Mesothelial cell of epicardium (in vitro differentiated cells): ENCODE data around the gene LPAR2. TPM values are rescaled to one million over a fixed set of nuclear protein-coding genes. Genes with fewer than 3 reads are reported as not detected.
A peak's percentile ranks its signal among the peaks of the same experiment; 100 is the strongest.
"Not testable (repeated sequence)": the region's sequence is repeated elsewhere in the genome, so short reads cannot be mapped to it uniquely, and the experiment has no call there.

Experiments
- DNase-seq, 2 experiments: peaks; one replicate each; pipeline ENCODE4 v3.0.0; 2021; ENCODE audit warnings: low spot score in 2 of 2; ENCODE audit not compliant: unreplicated experiment in 2 of 2
- H3K27ac Mint-ChIP-seq: 2 replicates; pipeline ENCODE4 v1.8.0; 2021; ENCODE audit warnings: mixed read lengths
- H3K27me3 Mint-ChIP-seq: 2 replicates; pipeline ENCODE4 v1.8.0; 2021; ENCODE audit warnings: low read depth, mixed read lengths
- H3K36me3 Mint-ChIP-seq: 2 replicates; pipeline ENCODE4 v1.8.0; 2021; ENCODE audit warnings: mixed read lengths
- H3K4me1 Mint-ChIP-seq: 2 replicates; pipeline ENCODE4 v1.8.0; 2021; ENCODE audit warnings: mixed read lengths
- H3K4me3 Mint-ChIP-seq: 2 replicates; pipeline ENCODE4 v1.8.0; 2021; ENCODE audit warnings: mild to moderate bottlenecking, moderate library complexity, mixed read lengths
- H3K9me3 Mint-ChIP-seq: 2 replicates; pipeline ENCODE4 v1.8.0; 2021; ENCODE audit warnings: mixed read lengths
- CTCF ChIP-seq: fragments of 200-600 bp; sonication (generic); IDR thresholded peaks from one replicate; pipeline ENCODE4 v1.5.0; 2021; ENCODE audit warnings: antibody characterized with exemption; ENCODE audit not compliant: unreplicated experiment
- total RNA-seq: library from RNA; stranded (reverse); gene quantifications from 3 replicates; pipeline ENCODE4 v1.2.1, GENCODE V29; 2021

The LPAR2 gene
- total RNA-seq, 1 donor from 2014 or later = 87.1 TPM

GRCh38 chr19:19618219-19619051 lies 9.6 kb downstream of the LPAR2 start, which contains the start of gene PBX4:
Gene PBX4 (minus strand): TSS chr19:19618687. CDS start chr19:19618629, 58 bp downstream.
- Mint-ChIP-seq H3K36me3 (no peaks in the 10 kb centered on the region), H3K27me3 (no peaks in the 10 kb centered on the region), H3K27ac (peak within 1 kb of the TSS; percentile 84), H3K4me3 (peak within 1 kb of the TSS; percentile 74), H3K9me3 (no peaks in the 10 kb centered on the region), H3K4me1 (peaks cover 30% of the 10 kb centered on the region)
- TF ChIP-seq CTCF = no peak
- DNase-seq = peak; percentile 97 to 98

- Mint-ChIP-seq H3K4me1 (peaks cover 46% of the 10 kb centered on the region), H3K27ac (no peak overlapping the region), H3K27me3 (no peaks in the 10 kb centered on the region), H3K4me3 (no peak overlapping the region), H3K36me3 (no peaks in the 10 kb centered on the region), H3K9me3 (no peaks in the 10 kb centered on the region)
- DNase-seq = no peak
- no peak for TF ChIP-seq CTCF
Measured at GRCh38 chr19:19615086-19615485, 12.9 kb downstream of the LPAR2 start.

GRCh38 chr19:19613506-19613905 lies 14.5 kb downstream of the LPAR2 start:
- Mint-ChIP-seq H3K9me3 (no peaks in the 10 kb centered on the region), H3K4me3 (no peak overlapping the region), H3K4me1 (peaks cover 32% of the 10 kb centered on the region), H3K27me3 (no peaks in the 10 kb centered on the region), H3K36me3 (no peaks in the 10 kb centered on the region), H3K27ac (peak overlapping the region; percentile 88)
- TF ChIP-seq CTCF = no peak
- DNase-seq = no peak

- Mint-ChIP-seq H3K9me3 (no peaks in the 10 kb centered on the region), H3K27me3 (no peaks in the 10 kb centered on the region), H3K27ac (peak overlapping the region; percentile 84), H3K4me1 (peaks cover 21% of the 10 kb centered on the region), H3K36me3 (no peaks in the 10 kb centered on the region), H3K4me3 (no peak overlapping the region)
- no peak for DNase-seq
- TF ChIP-seq CTCF = no peak
Measured at GRCh38 chr19:19610376-19611202, 17.4 kb downstream of the LPAR2 start.

- H3K27me3 Mint-ChIP-seq, H3K9me3 Mint-ChIP-seq, H3K27ac Mint-ChIP-seq, H3K36me3 Mint-ChIP-seq, H3K4me1 Mint-ChIP-seq, H3K4me3 Mint-ChIP-seq, DNase-seq: not testable (repeated sequence)
Measured at GRCh38 chr19:19606686-19607085, 21.3 kb downstream of the LPAR2 start.

GRCh38 chr19:19606021-19606420 lies 22.0 kb downstream of the LPAR2 start:
- H3K27me3 Mint-ChIP-seq = no peaks in the 10 kb centered on the region
- H3K4me3 Mint-ChIP-seq = no peak overlapping the region
- peaks cover 7% of the 10 kb centered on the region for H3K4me1 Mint-ChIP-seq
- no peaks in the 10 kb centered on the region for H3K36me3 Mint-ChIP-seq
- no peaks in the 10 kb centered on the region for H3K9me3 Mint-ChIP-seq
- no peak overlapping the region for H3K27ac Mint-ChIP-seq
- no peak for TF ChIP-seq CTCF
- DNase-seq = no peak
